PFSK-1 (cell line): ENCODE measurements around the gene CS.

Source experiments
- POLR2AphosphoS5 ChIP-seq: IDR thresholded peaks from 2 replicates; pipeline ENCODE4 v1.6.1; 2012; ENCODE audit warnings: low read depth, mild to moderate bottlenecking, control low read depth, low read length, moderate library complexity
- REST ChIP-seq, 2 experiments: IDR thresholded peaks; 2 replicates each; pipeline versions ENCODE4 v1.6.1 to v1.8.0; 2011 to 2012; ENCODE audit warnings: low read depth in 2 of 2, low read length in 2 of 2, control low read depth in 1 of 2, inconsistent platforms in 1 of 2, mild to moderate bottlenecking in 1 of 2, moderate library complexity in 1 of 2; ENCODE audit not compliant: insufficient read depth in 1 of 2
- SIN3A ChIP-seq: IDR thresholded peaks from 2 replicates; pipeline ENCODE4 v1.6.1; 2012; ENCODE audit warnings: mild to moderate bottlenecking, low read length, moderate library complexity, borderline replicate concordance; ENCODE audit not compliant: insufficient read depth
- TAF1 ChIP-seq: IDR thresholded peaks from 2 replicates; pipeline ENCODE4 v1.6.1; 2012; ENCODE audit warnings: low read length, control low read depth, borderline replicate concordance; ENCODE audit not compliant: insufficient read depth

GRCh38 chr12:56282579-56282978, 17.6 kb downstream of the CS start:
- no peak for TF ChIP-seq TAF1
- no peak for TF ChIP-seq POLR2AphosphoS5
- no peak for TF ChIP-seq REST (IDR thresholded peaks at IDR 0.05; ENCODE audit: insufficient read depth in 1 of 2, low read depth in 2 of 2, low read length in 2 of 2)
- TF ChIP-seq SIN3A = no peak
